Measurements from ENCODE around the gene ZBTB7A.
A peak's percentile ranks its signal among the peaks of the same experiment; 100 is the strongest.
"Not testable (repeated sequence)": the region's sequence is repeated elsewhere in the genome, so short reads cannot be mapped to it uniquely, and the experiment has no call there.

The ZBTB7A gene

GRCh38 chr19:4013886-4014540 is 52.7 kb downstream of the ZBTB7A start:
- TF ChIP-seq, protein P1, sequence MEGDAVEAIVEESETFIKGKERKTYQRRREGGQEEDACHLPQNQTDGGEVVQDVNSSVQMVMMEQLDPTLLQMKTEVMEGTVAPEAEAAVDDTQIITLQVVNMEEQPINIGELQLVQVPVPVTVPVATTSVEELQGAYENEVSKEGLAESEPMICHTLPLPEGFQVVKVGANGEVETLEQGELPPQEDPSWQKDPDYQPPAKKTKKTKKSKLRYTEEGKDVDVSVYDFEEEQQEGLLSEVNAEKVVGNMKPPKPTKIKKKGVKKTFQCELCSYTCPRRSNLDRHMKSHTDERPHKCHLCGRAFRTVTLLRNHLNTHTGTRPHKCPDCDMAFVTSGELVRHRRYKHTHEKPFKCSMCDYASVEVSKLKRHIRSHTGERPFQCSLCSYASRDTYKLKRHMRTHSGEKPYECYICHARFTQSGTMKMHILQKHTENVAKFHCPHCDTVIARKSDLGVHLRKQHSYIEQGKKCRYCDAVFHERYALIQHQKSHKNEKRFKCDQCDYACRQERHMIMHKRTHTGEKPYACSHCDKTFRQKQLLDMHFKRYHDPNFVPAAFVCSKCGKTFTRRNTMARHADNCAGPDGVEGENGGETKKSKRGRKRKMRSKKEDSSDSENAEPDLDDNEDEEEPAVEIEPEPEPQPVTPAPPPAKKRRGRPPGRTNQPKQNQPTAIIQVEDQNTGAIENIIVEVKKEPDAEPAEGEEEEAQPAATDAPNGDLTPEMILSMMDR (IDR thresholded peaks at IDR 0.05; ENCODE audit: low read depth, low read length), result no peak
- Histone ChIP-seq H3K4me3 (ENCODE audit: low read depth, low read length) (no peak overlapping the region), H3K27ac (no peak overlapping the region), H3K9me3 (ENCODE audit: severe bottlenecking) (no peaks in the 10 kb centered on the region), H3K36me3 (peaks cover 70% of the 10 kb centered on the region), H3K27me3 (ENCODE audit: insufficient read depth, low read depth, severe bottlenecking) (no peaks in the 10 kb centered on the region)
- no peak for DNase-seq

- H3K4me3 ChIP-seq (ENCODE audit: low read depth, low read length), result no peak overlapping the region
- H3K36me3 ChIP-seq, result peaks cover 66% of the 10 kb centered on the region
- no peaks in the 10 kb centered on the region for H3K27me3 ChIP-seq (ENCODE audit: insufficient read depth, low read depth, severe bottlenecking)
- DNase-seq, result no peak
- H3K9me3 ChIP-seq (ENCODE audit: severe bottlenecking), result no peaks in the 10 kb centered on the region
- peak overlapping the region; percentile 53 for H3K27ac ChIP-seq
- TF ChIP-seq, protein P1 (IDR thresholded peaks at IDR 0.05; ENCODE audit: low read depth, low read length), result no peak
Observed at GRCh38 chr19:4012975-4013634, 53.6 kb downstream of the ZBTB7A start.

GRCh38 chr19:4012092-4012974 is 54.4 kb downstream of the ZBTB7A start:
- H3K27me3 ChIP-seq (ENCODE audit: insufficient read depth, low read depth, severe bottlenecking), result no peaks in the 10 kb centered on the region
- peak; percentile 64 for DNase-seq
- peaks cover 61% of the 10 kb centered on the region for H3K36me3 ChIP-seq
- TF ChIP-seq, protein P1 (IDR thresholded peaks at IDR 0.05; ENCODE audit: low read depth, low read length), result no peak
- no peaks in the 10 kb centered on the region for H3K9me3 ChIP-seq (ENCODE audit: severe bottlenecking)
- H3K4me3 ChIP-seq (ENCODE audit: low read depth, low read length), result no peak overlapping the region
- H3K27ac ChIP-seq, result peak overlapping the region; percentile 53

DNA sequence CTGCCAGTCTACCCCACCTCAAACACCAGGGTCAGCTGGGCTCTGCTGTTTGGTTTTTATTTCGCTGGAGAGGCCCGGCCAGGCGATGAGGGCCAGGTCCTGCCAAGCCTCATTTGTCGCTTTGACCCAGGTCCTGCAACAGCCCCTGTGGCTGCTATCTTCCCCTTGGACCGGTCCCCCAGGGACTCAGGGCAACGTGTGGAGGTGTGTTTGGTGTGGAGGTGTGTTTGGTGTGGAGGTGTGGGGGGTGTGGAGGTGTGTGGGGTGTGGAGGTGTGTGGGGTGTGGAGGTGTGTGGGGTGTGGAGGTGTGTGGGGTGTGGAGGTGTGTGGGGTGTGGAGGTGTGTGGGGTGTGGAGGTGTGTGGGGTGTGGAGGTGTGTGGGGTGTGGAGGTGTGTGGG is 55.3 kb downstream of the ZBTB7A start:
- H3K27me3 ChIP-seq (ENCODE audit: insufficient read depth, low read depth, severe bottlenecking); DNase-seq; H3K27ac ChIP-seq; H3K9me3 ChIP-seq (ENCODE audit: severe bottlenecking); H3K4me3 ChIP-seq (ENCODE audit: low read depth, low read length): not testable (repeated sequence)
- peaks cover 58% of the 10 kb centered on the region for H3K36me3 ChIP-seq

DNA sequence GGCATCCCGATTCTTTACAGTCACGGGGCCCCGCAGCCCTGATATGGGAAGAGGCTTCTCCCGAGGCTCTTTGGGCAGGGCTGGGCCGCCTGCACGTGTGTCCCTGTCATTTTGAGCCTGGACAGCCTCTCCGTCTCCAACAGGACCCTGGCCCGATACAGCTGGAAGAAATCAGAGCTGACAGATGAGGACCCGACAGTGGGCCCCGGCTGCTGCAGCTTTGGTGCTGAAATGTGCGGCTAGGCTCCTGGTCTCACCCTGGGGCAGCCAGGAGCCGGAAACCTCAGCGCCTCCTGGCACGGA is 55.9 kb downstream of the ZBTB7A start:
- peaks cover 52% of the 10 kb centered on the region for H3K36me3 ChIP-seq
- no peak overlapping the region for H3K4me3 ChIP-seq (ENCODE audit: low read depth, low read length)
- no peaks in the 10 kb centered on the region for H3K9me3 ChIP-seq (ENCODE audit: severe bottlenecking)

More for the DNA sequence above, 55.9 kb downstream of the ZBTB7A start:
- Histone ChIP-seq H3K27me3 (ENCODE audit: insufficient read depth, low read depth, severe bottlenecking) (no peaks in the 10 kb centered on the region), H3K27ac (peak overlapping the region; percentile 96)
- DNase-seq, result no peak
- TF ChIP-seq, protein P1 (IDR thresholded peaks at IDR 0.05; ENCODE audit: low read depth, low read length), result no peak
